NCI-H524 treated with DMSO at 0.1 percent for 48 hours (cell line): ENCODE measurements around the gene ARHGAP22.

Source experiments
- DNase-seq: peaks from one replicate; lab custom pipeline; 2025; lab: John Stamatoyannopoulos, UW

ARHGAP22 gene

DNA sequence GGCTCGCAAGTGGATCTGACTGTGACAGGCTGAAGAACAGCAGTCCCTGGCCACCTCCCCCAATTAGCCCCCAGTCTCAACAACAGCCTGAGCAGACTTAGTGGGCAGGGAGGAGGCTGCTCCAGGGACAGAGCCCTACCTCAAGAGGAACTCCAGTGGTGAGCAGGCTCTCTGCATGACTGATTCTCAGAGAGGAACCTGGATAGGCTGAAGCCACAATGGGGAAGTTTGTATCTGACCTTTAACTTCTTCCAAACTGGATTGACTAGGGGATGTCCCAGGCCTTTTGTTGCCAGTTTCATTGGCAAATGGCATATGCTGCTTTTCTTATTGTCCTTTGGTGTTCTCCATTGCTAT is 93.0 kb downstream of the ARHGAP22 start:
- no peak for DNase-seq

DNA sequence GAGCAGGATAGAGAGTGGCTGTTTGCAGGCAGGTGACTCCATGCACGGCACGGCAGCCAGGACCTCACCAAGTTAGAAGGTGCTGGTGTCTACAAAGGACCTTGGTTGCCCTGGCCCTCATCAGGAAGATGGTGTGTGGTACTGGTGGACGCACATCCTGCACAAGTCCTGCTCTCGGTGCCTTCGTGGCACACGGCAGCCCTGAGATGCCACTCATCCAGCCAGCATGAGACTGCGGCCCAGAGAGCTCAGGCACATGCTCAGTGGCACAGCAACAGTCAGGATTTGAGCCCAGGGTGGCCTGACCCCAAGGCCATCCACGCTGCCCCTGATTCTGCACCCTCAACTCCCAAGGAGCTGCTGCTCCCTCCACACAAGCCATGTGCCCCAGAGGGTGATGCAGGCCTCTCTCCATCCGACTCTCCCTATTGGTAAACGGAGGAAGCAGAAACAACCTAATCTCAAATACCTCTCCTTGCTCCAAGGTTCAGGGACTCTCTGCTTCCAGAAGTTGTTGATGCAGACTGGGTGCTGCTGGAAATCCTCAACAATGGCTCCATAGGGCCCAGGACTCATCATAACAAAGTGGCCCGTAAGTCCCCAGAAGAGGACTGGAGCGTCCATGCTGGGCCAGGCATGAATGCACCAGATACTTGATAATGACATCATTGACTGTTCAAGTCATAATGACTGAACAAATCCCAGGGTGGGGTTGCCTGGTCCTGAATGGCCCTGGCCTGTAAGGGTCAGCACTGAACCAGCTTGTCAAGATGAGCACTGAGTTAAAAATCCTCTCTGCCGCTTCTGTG is 93.6 kb downstream of the ARHGAP22 start:
- no peak for DNase-seq

DNA sequence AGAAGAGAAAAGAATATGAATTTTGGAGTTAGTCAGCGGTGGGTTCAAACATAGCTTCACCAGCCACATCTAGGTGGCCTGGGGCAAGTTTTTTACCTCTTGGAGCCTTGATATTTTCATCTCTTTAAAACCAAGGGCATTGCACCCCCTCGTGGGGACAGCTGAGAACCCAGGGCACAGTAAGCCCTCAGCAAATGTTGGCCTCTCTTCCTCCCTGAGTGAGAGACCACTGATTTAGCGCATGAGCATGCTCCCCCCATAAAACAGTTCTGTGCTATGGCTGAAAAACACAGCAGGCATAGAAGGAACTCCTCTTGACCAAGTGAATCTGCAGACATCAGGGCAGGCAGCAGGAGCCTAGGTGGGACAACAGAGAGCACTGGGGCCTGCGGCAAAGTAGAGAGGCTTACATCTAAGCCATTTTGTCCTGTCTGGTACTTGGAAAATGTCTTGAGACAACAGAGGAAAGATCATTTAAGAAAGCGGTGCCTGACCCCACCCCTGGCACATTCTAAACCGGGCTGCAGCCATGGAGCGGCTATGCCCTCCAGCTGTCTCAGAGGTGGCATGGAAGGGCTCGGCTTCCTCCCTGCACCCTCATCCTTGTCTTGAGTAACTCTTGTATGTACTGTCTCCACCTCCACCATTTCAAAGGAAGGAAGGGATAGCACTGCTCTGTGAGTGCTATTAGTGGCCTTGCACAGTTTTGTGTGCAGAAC is 94.7 kb downstream of the ARHGAP22 start:
- no peak for DNase-seq

DNA sequence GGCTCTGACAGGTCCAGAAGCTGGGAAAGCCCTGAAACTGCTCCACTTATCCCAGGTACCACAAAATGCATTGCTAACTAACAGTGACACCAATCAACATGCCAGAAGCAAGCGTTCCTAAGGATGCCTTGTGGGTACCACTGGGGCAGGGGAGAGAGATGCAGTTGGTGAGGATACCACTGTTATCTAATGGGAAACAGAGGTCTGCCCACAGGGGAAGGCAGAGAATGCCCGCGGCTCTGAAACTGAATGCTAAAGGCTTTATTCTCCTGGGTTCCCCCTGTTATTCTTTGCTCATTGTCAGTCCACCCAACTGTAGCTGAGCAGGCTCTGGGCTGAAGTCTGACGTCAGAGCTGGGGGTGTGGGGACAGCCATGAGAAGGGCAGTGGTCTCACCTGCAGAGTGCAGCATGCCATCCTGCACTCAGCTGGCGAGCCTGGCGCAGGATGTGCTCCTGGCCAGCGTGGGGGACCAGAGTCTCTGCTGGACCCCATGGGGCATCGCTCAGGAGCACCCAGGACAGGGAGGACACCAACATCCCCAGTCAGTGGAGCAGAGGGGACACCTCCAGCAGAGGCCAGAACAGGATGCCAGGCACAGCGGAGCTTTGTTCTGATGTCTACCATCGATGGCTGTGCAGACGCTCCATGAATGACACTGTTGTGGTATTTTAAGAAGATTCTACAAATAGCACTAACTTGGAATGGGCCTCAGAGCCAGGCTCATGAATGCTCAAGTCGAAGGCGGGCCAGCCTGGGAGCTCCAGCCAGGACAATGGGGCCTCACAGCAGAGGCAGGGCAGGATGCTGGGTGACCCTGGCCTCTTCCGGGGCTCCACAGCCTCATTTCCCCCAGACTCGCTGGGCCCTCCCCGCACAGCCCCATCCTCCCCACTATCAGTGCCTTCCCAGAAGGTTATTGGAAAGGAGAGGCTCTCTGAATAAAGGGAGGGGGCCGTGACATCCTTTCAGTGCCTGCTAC is 95.8 kb downstream of the ARHGAP22 start:
- no peak for DNase-seq

GRCh38 chr10:48507933-48508790 is 96.7 kb downstream of the ARHGAP22 start:
- no peak for DNase-seq

DNA sequence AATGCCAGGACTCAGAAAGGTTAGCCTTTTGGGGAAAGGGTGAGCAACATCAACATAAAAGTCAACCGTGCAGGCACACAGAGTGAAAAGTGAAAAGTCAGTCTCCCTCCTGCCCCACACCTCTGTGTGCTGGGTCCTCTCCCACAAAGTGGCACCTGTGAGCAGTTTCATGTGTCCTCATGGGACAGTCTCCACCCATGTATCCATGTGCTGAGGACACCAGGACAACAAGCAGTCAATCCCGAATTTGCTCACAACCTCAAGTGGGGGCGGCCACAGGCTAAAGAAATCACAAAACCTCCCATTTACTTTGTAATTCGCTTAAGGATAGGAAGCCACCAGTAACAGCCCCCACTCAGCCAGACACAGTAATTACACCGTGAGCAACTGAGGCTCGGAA is 97.4 kb downstream of the ARHGAP22 start:
- no peak for DNase-seq

DNA sequence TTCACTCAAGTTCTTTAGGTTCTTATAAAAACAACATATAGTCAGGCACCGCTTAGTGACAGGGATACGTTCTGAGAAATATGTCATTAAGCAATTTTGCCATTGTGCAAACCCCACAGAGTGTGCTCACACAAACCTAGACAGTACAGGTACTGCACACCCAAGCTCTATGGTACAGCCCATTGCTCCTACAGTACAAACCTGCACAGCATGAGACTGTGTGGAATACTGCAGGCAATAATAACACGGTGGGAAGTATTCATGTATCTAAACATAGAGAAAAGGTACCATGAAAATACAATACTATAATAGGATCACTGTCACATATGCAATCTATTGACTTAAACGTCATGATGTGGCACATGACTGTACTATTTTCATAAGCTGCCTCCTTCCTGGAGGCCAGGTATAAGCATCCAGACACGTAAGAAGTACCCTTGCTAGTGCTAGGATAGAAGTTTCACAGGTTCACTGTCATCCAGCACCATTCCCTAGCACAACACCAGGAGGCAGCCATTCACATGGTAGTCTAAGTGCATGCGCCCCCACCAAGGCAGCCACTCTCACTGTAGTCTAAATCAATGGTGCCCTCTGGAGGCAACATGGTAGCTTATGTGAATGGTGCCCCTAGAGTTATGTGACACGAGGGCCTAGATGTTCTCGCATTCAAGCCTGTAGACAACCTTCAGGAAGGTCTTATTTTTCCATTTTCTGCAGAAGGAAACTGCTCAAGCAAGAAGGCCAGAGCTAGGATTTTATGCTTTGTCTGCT is 98.5 kb downstream of the ARHGAP22 start:
- no peak for DNase-seq

GRCh38 chr10:48505394-48506112 is 99.3 kb downstream of the ARHGAP22 start:
- DNase-seq: no peak

GRCh38 chr10:48504141-48504885 is 100.6 kb downstream of the ARHGAP22 start:
- DNase-seq: no peak

- DNase-seq: no peak
Observed at GRCh38 chr10:48503293-48503911, 101.5 kb downstream of the ARHGAP22 start.

DNA sequence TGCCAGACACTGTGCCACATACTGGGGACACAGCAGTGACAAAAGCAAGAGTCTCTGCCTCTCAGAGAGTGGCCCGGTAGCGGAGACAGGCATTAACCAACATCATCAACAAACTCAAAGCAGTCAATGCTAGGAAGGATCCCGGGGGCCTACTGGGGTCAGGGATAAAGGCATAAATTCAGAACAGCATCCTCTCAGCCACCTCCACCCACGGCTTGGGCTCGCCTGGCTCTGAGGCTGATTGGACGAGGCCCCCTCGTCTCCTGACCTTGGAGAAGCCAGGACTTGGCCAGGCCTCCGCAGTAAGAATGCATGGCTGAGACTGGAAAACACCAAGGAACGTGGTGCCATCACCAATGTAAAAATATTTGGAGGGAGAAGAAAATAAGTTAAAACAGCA is 102.1 kb downstream of the ARHGAP22 start:
- no peak for DNase-seq

DNA sequence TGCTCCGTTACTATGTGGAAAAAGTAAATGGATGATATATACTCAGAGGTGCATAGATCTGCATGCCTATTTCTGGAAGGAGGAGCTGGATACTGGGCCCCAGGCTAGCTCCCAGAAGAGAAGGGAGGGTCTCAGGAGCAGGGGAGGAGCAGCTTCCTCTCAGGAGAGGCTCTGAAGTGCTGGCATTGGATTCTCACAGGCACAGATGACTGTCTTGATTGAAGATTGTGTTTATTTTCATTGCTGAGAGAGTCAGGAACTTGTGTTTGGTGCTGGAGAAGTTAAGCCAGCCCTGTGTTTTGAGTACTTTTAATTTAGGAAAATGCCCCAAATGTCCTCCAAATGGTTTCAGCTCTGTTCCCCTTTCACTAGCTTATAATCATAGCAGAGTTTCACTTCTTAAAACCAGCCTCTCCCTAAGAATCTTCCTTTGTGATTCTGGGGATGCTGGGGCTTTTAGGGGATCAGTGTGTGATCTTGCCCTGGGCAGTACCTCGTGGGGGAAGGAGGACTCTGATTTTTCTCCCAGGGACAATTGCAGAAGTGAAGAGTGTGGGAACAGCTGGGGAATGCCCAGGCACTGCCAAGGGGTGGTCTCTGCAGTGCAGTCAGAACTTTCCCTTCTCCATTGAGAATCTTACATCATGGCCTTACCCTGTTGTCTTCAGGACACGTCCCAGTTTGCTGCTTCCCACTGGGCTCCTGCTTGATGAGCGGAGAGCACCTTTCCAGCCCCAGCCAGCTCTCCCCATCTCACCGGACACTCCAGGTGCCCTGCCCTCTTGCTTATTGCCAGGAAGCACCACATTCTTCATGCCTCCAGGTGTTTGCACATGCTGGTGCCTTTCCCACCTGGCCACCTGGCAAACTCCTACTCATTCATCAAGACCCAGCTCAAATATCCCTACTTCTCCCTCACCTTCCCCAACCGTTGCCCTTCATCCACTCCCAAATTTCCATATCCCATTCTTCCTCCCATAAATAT is 102.8 kb downstream of the ARHGAP22 start:
- DNase-seq: no peak

- DNase-seq: no peak
Observed at GRCh38 chr10:48501226-48501625, 103.6 kb downstream of the ARHGAP22 start.

DNA sequence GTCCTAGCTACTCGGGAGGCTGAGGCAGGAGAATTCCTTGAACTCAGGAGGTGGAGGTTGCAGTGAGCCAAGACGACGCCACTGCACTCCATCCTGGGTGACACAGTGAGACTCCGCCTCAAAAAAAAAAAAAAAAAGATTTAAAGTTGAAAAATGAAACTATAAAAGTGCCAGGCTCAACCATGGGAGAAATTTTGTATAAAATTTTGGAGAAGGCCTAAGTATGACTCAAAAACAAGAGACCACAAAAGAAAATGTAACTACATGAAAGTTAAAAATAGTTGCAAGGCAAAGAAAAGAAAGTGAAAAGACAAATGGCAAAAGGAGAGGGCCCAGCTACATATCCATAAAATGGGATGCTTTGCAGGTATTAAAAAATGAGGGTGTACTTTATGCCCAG is 104.1 kb downstream of the ARHGAP22 start:
- DNase-seq: no peak

DNA sequence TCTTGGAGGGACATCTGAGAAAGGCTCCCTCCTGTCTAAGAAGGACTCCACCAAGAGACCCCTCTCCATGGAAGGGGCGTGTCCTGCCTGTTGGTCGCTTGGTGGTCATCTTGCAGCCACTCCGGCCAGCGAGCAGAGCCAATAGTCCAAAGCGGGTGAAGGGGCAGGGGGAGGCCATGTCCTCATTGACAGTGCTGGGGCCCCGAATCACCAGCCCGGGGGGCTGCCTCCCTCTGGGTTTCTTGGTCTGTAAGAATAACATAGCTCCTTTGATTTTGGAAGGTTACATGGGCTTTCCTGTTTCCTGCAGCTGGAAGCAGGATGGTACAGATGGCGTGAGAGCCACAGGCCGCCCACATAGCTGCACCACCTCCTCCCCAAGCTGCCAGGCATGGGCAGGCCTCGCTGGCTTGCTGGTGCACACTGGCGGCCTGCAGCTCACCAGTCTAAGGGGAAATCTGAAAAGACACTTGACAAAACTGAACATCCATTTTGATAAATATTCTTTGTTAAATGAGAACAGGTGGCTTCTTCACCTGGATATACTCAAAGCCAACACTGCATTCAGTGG is 105.8 kb downstream of the ARHGAP22 start:
- no peak for DNase-seq

- DNase-seq: no peak
Observed at GRCh38 chr10:48497780-48498770, 106.8 kb downstream of the ARHGAP22 start.
